WI38 (cell line): ENCODE results near the gene AZI2.

Experiments used
- H3K4me3 ChIP-seq: 2 replicates; pipeline ENCODE4 v1.5.1; 2011; ENCODE audit warnings: low read depth, mild to moderate bottlenecking, control low read depth, low read length
- TF ChIP-seq, protein P1 (sequence below): IDR thresholded peaks from 2 replicates; pipeline ENCODE4 v1.5.1; 2012; ENCODE audit warnings: low read depth, mild to moderate bottlenecking, control low read depth, low read length

Gene AZI2

DNA sequence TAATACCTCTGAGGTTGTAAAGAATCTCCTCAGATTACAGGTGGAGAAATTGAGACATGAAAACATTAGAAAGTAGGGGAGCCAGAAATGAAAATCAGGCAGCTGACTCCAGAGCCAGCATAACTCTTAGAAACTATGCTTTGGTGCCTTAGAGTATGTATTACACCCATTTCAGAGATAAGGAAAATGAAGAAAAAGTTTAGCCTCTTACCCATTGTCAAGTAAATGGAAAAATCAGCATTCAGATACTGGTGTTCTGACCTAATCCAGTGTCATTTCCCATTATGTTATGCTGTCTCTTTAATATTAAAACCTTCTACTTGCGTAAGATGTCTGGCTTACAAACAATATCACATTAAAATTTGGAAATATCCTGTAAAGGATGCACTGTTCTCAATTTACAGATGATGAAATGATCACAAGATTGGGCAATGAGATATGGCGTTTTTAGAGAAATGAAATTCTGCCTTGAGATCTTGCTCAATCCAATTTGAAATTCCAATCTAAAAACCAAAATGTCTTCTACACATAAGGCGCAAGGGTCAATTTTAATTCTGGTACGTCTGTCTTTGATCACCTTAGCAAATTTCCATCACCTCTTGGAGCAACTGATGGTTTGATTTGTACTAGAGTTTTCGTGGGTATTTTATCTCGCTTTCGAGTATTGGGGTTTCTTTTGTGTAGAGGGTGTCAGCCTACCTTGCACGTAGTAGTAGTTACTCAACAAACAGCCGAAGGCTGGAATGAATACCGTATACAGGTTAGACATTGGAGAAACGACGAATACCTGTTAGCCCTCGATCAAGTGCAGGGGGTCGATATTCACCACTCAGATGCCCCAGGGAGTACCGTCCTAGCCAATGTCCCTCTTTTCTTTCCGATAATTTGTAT lies 1.0 kb downstream of the AZI2 start:
- peak overlapping the region; percentile 69 for H3K4me3 ChIP-seq
- TF ChIP-seq, protein P1, sequence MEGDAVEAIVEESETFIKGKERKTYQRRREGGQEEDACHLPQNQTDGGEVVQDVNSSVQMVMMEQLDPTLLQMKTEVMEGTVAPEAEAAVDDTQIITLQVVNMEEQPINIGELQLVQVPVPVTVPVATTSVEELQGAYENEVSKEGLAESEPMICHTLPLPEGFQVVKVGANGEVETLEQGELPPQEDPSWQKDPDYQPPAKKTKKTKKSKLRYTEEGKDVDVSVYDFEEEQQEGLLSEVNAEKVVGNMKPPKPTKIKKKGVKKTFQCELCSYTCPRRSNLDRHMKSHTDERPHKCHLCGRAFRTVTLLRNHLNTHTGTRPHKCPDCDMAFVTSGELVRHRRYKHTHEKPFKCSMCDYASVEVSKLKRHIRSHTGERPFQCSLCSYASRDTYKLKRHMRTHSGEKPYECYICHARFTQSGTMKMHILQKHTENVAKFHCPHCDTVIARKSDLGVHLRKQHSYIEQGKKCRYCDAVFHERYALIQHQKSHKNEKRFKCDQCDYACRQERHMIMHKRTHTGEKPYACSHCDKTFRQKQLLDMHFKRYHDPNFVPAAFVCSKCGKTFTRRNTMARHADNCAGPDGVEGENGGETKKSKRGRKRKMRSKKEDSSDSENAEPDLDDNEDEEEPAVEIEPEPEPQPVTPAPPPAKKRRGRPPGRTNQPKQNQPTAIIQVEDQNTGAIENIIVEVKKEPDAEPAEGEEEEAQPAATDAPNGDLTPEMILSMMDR, result no peak

DNA sequence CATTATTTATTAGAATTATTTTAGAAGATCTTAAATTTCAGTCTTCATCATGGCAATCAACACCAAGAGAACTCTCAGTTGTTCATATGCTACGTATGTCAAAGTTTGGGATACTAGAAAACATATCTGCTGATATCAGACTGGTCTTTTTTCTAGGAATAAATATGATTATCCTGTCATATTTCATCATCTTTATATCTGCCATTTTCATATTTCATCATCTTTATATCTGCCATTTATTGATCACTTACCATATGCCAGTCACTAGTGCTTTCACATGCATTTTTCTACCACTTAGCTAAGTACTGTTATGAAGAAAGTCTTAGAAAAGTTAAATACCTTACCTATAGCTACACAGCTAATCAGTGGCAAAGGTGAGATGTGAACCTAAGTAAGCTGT lies 2.9 kb downstream of the AZI2 start:
- TF ChIP-seq, protein P1, result no peak
- no peak overlapping the region for H3K4me3 ChIP-seq

DNA sequence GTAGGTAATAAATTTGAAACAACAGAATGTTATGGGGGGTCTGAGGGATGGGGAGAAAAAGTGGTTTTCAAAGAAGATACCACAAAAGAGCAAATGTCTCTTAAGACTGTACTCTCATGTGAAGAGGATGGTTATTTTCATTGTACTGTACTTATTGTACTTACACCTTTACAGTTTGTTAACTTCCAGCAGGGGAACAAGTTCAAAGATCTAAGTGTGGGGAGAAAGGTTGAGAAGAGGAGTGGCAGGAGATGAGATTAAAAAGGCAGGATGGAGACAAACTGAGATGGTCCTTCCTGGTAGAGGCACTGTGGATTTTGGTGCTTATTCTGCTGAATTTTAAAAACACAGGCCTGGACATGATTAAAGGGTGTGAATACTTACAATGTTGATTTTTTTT lies 5.5 kb downstream of the AZI2 start:
- H3K4me3 ChIP-seq, result peak overlapping the region; percentile 50
- TF ChIP-seq, protein P1, result no peak

DNA sequence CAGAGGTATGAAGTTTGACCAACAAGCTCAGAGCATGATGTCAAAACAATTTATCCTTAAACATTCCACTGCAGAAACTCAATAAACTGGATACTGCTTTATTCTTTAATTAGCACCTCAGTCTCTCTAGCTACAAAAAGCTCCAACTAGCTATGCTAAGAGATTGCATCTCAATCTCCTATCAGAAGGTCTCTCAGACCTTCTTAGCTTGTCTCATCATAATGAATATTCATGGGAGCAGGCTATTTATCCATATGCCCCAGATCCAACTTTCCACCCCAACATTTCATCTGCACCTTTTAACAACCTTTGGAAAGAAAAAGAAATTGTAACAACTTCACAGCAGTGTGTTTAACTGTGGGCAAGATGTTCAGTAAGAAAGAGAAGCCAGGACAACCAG lies 11.4 kb downstream of the AZI2 start:
- no peak overlapping the region for H3K4me3 ChIP-seq
- TF ChIP-seq, protein P1, result no peak

DNA sequence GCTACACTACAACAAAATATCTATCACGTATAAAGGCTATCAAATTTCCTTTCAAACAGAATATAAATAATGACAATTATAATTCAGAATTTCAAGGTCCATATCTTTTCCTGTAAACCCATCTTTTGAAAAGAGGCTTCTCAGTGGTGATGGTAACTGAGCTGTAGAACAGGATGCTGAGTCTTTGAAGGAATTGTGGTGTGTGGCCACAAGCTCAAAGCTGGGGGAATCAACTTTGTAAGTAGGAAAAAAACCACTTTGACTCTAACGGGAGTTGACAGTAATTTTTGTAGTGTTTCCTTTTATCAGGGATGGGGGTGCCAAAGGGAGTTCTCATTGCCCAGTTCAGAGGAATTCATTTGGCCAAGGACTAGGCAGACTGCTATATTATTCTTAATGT lies 13.4 kb downstream of the AZI2 start:
- H3K4me3 ChIP-seq, result no peak overlapping the region
- TF ChIP-seq, protein P1, result no peak

DNA sequence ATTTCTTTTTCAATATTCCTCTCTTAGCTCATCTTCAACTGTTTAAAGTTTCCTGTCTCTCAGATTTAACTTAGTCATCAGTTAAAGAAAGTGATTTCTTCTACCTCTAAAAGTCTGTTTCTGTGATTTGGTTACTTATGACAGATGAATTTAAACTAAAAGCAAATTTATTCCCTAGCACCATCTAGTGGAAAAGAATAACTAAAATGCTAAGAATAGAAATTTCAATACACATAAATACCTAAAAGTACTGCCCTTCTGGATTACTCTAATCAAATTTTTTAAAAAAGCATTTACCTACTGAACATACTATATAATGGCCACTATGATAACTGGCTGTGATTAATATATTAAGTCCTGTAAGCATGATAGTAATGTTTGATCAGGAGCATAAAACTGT lies 14.1 kb downstream of the AZI2 start:
- no peak overlapping the region for H3K4me3 ChIP-seq
- TF ChIP-seq, protein P1, result no peak
